K562 (cell line): ENCODE results near the gene SLC34A1. TPM values are rescaled to one million over a fixed set of nuclear protein-coding genes. Genes with fewer than 3 reads are reported as not detected.
A peak's percentile ranks its signal among the peaks of the same experiment; 100 is the strongest.

Experiments
- CXXC5 ChIP-seq: fragments of 250-450 bp; sonication (Bioruptor Pico); IDR thresholded peaks from 2 replicates; pipeline ENCODE4 v1.8.0; 2022; ENCODE audit warnings: inconsistent platforms, mild to moderate bottlenecking, moderate library complexity
- E2F6 ChIP-seq, 2 experiments: IDR thresholded peaks; 2 replicates each; pipeline ENCODE4 v1.6.1; 2011; ENCODE audit warnings: borderline replicate concordance in 1 of 2, control low read depth in 1 of 2, low read depth in 1 of 2, low read length in 1 of 2, mild to moderate bottlenecking in 1 of 2, mixed read lengths in 1 of 2, moderate library complexity in 1 of 2; ENCODE audit not compliant: insufficient read depth in 1 of 2, insufficient read length in 1 of 2, poor library complexity in 1 of 2, severe bottlenecking in 1 of 2; ENCODE audit errors: extremely low read depth in 1 of 2
- ETS2 ChIP-seq: IDR thresholded peaks from 2 replicates; pipeline ENCODE4 v1.6.1; 2016; ENCODE audit warnings: borderline replicate concordance, missing genetic modification characterization, mild to moderate bottlenecking, moderate library complexity, missing compliant biosample characterization; ENCODE audit not compliant: poor library complexity, severe bottlenecking
- FIP1L1 ChIP-seq: fragments of 200-400 bp; formaldehyde crosslinking; IDR thresholded peaks from 2 replicates; pipeline ENCODE4 v1.6.1; 2018; ENCODE audit warnings: mild to moderate bottlenecking, low read depth, low read length; ENCODE audit not compliant: poor library complexity, severe bottlenecking
- HDAC8 ChIP-seq: fragments of 450-650 bp; IDR thresholded peaks from 2 replicates; pipeline ENCODE4 v1.6.1; 2016; ENCODE audit warnings: mild to moderate bottlenecking, missing genetic modification characterization, moderate library complexity, missing compliant biosample characterization
- IRF9 ChIP-seq: fragments of 450-650 bp; IDR thresholded peaks from 2 replicates; pipeline ENCODE4 v1.6.1; 2016; ENCODE audit warnings: missing biosample characterization, missing genetic modification characterization
- JUN ChIP-seq, 2 experiments: sonication (generic) in 1 of 2; formaldehyde crosslinking in 1 of 2; IDR thresholded peaks; 2 replicates each; pipeline versions ENCODE4 v1.6.1 to v1.8.0; 2012 to 2022; ENCODE audit warnings: borderline replicate concordance in 2 of 2, mild to moderate bottlenecking in 2 of 2, improper control_type of control experiment in 1 of 2, low read depth in 1 of 2, low read length in 1 of 2, missing genetic modification reagents in 1 of 2
- OTX1 ChIP-seq: fragments of 450-650 bp; formaldehyde crosslinking; IDR thresholded peaks from 2 replicates; pipeline ENCODE4 v1.4.0; 2022; ENCODE audit warnings: mild to moderate bottlenecking
- SAFB ChIP-seq: fragments of 200-400 bp; formaldehyde crosslinking; IDR thresholded peaks from 2 replicates; pipeline ENCODE4 v1.6.1; 2017; ENCODE audit warnings: low read depth, low read length, borderline replicate concordance
- THRA ChIP-seq: fragments of 450-650 bp; IDR thresholded peaks from 2 replicates; pipeline ENCODE4 v1.6.1; 2017; ENCODE audit warnings: mild to moderate bottlenecking, moderate library complexity
- TRIM24 ChIP-seq, 2 experiments: fragments of 450-650 bp; IDR thresholded peaks; 2 replicates each; pipeline ENCODE4 v1.6.1; 2016
- USF1 ChIP-seq: sonication (generic); formaldehyde crosslinking; IDR thresholded peaks from 2 replicates; pipeline ENCODE4 v1.9.0; 2022; ENCODE audit warnings: mild to moderate bottlenecking, missing genetic modification reagents
- ZBTB12 ChIP-seq: fragments of 250-450 bp; sonication (Bioruptor Pico); IDR thresholded peaks from 2 replicates; pipeline ENCODE4 v1.4.0; 2020
- ZNF12 ChIP-seq: sonication (generic); formaldehyde crosslinking; IDR thresholded peaks from 2 replicates; pipeline ENCODE4 v1.4.0; 2020; ENCODE audit warnings: mild to moderate bottlenecking, missing genetic modification reagents
- ZNF175 ChIP-seq: fragments of 200-800 bp; sonication (Bioruptor generic); IDR thresholded peaks from 2 replicates; pipeline ENCODE4 v1.6.1; 2016; ENCODE audit warnings: low read depth, mild to moderate bottlenecking, missing genetic modification characterization, missing compliant biosample characterization
- ZNF347 ChIP-seq: fragments of 450-650 bp; formaldehyde crosslinking; IDR thresholded peaks from 2 replicates; pipeline ENCODE4 v1.4.0; 2020; ENCODE audit warnings: low read depth, mild to moderate bottlenecking, moderate library complexity
- ZNF511 ChIP-seq: sonication (generic); formaldehyde crosslinking; IDR thresholded peaks from 2 replicates; pipeline ENCODE4 v1.8.0; 2022; ENCODE audit warnings: mild to moderate bottlenecking, missing genetic modification reagents
- ZSCAN29 ChIP-seq: fragments of 450-650 bp; IDR thresholded peaks from 2 replicates; pipeline ENCODE4 v1.6.1; 2017
- polyA plus RNA-seq, 8 experiments: library from polyadenylated mRNA; depleted of rRNA in 4 of 8; stranded (reverse) in 5 of 8; unstranded in 3 of 8; fragments of >200 nt; fragmentation: Nextera tagmentation in 2 of 8; fragmentation: Illumina TruSeq in 1 of 8; extraction: Ambion mirVana in 2 of 8; extraction: Trizol in 1 of 8; gene quantifications; 2 replicates each; pipeline versions ENCODE4 v1.2.1 to v1.2.3, GENCODE V29; 2011 to 2014; ENCODE audit warnings: inconsistent platforms in 1 of 8, missing spikeins in 1 of 8
- total RNA-seq, 7 experiments: library from RNA; depleted of rRNA in 6 of 7; stranded (reverse); fragments of >200 nt in 6 of 7; fragmentation: Illumina TruSeq in 2 of 7; extraction: Trizol in 2 of 7; gene quantifications; 2 replicates each; pipeline versions ENCODE4 v1.2.1 to v1.2.3, GENCODE V29; 2011 to 2021; ENCODE audit warnings: low replicate concordance in 1 of 7

Gene SLC34A1
- total and polyA plus RNA-seq, 9 of the 15 experiments (the other 6 are each of a cell fraction or from before 2014, with no cell fraction given) = not detected

GRCh38 chr5:177366528-177367322 lies 17.5 kb upstream of the SLC34A1 start (continued):
- TF ChIP-seq USF1 (CRISPR knock-in tag) (no peak), OTX1 (no peak), E2F6 (IDR thresholded peaks at IDR 0.05; ENCODE audit: borderline replicate concordance in 1 of 2, extremely low read depth in 1 of 2, insufficient read depth in 1 of 2, insufficient read length in 1 of 2, low read depth in 1 of 2, low read length in 1 of 2, poor library complexity in 1 of 2, severe bottlenecking in 1 of 2) (peak in 1 of 2 experiments; percentile 30), ZNF511 (CRISPR knock-in tag) (no peak), SAFB (no peak), CXXC5 (CRISPR knock-in tag) (peak; percentile 55), ETS2 (tag) (no peak), THRA (no peak), ZSCAN29 (no peak), IRF9 (tag) (0 out of 2 replicates have a peak, but pooled peaks have one; percentile 38), ZNF12 (CRISPR knock-in tag) (no peak), HDAC8 (tag) (no peak), ZNF347 (CRISPR knock-in tag) (no peak), ZNF175 (no peak), TRIM24 (IDR thresholded peaks at IDR 0.05) (peak in 1 of 2 experiments; percentile 14; a peak in 1 of 4 replicates), ZBTB12 (CRISPR knock-in tag) (no peak), JUN (IDR thresholded peaks at IDR 0.05; ENCODE audit: borderline replicate concordance, low read depth, low read length) (peak; percentile 8; the same call in 1 of the 2 replicates), JUN (CRISPR knock-in tag; IDR thresholded peaks at IDR 0.05; ENCODE audit: borderline replicate concordance) (no peak), FIP1L1 (peak; percentile 15)
